GM12878 (cell line): ENCODE measurements around the gene FFAR3.

Source experiments
- ATF3 ChIP-seq: IDR thresholded peaks from 2 replicates; pipeline ENCODE4 v1.6.1; 2011; ENCODE audit warnings: low read depth, mild to moderate bottlenecking, low read length, moderate library complexity, borderline replicate concordance; ENCODE audit errors: extremely low read depth
- CEBPB ChIP-seq, 2 experiments: fragments of 150-350 bp in 1 of 2; IDR thresholded peaks; 2 replicates each; pipeline ENCODE4 v1.6.1; 2012 to 2014; ENCODE audit warnings: low read depth in 2 of 2, low read length in 2 of 2, borderline replicate concordance in 1 of 2, inconsistent platforms in 1 of 2
- CTCF ChIP-seq, 3 experiments: IDR thresholded peaks in 2 of 3; conservative IDR thresholded peaks in 1 of 3; 2 replicates each; pipeline ENCODE4 v1.5.1; 2011; ENCODE audit warnings: low read depth in 3 of 3, low read length in 3 of 3, mild to moderate bottlenecking in 3 of 3, control low read depth in 2 of 3, moderate library complexity in 2 of 3, inconsistent platforms in 1 of 3, mixed read lengths in 1 of 3; ENCODE audit not compliant: control insufficient read depth in 2 of 3, insufficient read depth in 1 of 3; ENCODE audit errors: extremely low read depth in 1 of 3
- NFXL1 ChIP-seq: fragments of 450-650 bp; IDR thresholded peaks from 2 replicates; pipeline ENCODE4 v1.6.1; 2017; ENCODE audit warnings: antibody characterized with exemption, mild to moderate bottlenecking, borderline replicate concordance
- POLR2A ChIP-seq: IDR thresholded peaks from 2 replicates; pipeline ENCODE4 v1.6.1; 2011; ENCODE audit warnings: low read depth, mild to moderate bottlenecking, low read length
- POLR2AphosphoS2 ChIP-seq: IDR thresholded peaks from 2 replicates; pipeline ENCODE4 v1.6.1; 2011; ENCODE audit warnings: low read depth, mild to moderate bottlenecking, low read length, improper control_type of control experiment, moderate library complexity
- RAD21 ChIP-seq: IDR thresholded peaks from 2 replicates; pipeline ENCODE4 v1.6.1; 2011; ENCODE audit warnings: mild to moderate bottlenecking, low read depth, low read length, moderate library complexity; ENCODE audit not compliant: insufficient read depth
- SP1 ChIP-seq: IDR thresholded peaks from one replicate; pipeline ENCODE4 v1.6.1; 2011; ENCODE audit warnings: low read depth, low read length
- SUZ12 ChIP-seq: fragments of 200-600 bp; sonication (generic); IDR thresholded peaks from one replicate; pipeline ENCODE4 v1.6.1; 2018; ENCODE audit warnings: antibody characterized with exemption, mild to moderate bottlenecking; ENCODE audit not compliant: unreplicated experiment
- ZSCAN29 ChIP-seq: fragments of 450-650 bp; IDR thresholded peaks from 2 replicates; pipeline ENCODE4 v1.6.1; 2017; ENCODE audit warnings: mild to moderate bottlenecking, moderate library complexity
- TF ChIP-seq, protein P1 (sequence below): IDR thresholded peaks from 2 replicates; pipeline ENCODE4 v1.6.1; 2011; ENCODE audit warnings: low read depth, low read length, improper control_type of control experiment, borderline replicate concordance
- TF ChIP-seq, protein P2 (sequence below): fragments of 450-650 bp; IDR thresholded peaks from 2 replicates; pipeline ENCODE4 v1.6.1; 2018; ENCODE audit warnings: borderline replicate concordance, mild to moderate bottlenecking; ENCODE audit not compliant: partially characterized antibody

DNA sequence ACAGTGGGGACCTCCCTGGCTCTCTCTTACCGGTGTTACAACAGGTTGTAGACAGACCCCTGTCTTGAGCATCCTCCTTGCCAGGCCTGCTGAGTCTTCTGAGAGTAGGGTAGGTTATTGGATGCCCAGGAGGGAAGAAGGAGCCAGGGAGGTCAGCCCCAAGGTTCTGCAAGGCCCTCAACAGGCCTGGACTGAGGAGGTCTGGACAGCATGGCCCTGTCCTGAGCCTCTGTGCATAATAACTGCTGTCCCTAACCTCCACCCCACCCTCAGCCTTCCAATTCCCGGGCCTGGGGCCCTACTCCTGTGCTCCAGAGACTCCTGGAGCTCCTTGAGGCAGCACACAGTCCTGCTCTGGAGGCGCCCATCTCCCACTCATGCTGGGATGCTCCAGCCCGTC, 28.9 kb upstream of the FFAR3 start:
- no peak for TF ChIP-seq CTCF (IDR thresholded peaks at IDR 0.05 in 2 of 3, conservative IDR thresholded peaks at IDR 0.05 in 1 of 3; ENCODE audit: control insufficient read depth in 2 of 3, extremely low read depth in 1 of 3, insufficient read depth in 1 of 3, low read depth in 3 of 3, low read length in 3 of 3)
- no peak; the same call in 1 of the 2 replicates for TF ChIP-seq POLR2AphosphoS2
- TF ChIP-seq, protein P1, sequence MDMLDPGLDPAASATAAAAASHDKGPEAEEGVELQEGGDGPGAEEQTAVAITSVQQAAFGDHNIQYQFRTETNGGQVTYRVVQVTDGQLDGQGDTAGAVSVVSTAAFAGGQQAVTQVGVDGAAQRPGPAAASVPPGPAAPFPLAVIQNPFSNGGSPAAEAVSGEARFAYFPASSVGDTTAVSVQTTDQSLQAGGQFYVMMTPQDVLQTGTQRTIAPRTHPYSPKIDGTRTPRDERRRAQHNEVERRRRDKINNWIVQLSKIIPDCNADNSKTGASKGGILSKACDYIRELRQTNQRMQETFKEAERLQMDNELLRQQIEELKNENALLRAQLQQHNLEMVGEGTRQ = no peak
- TF ChIP-seq ATF3 = no peak
- TF ChIP-seq CEBPB (IDR thresholded peaks at IDR 0.05; ENCODE audit: borderline replicate concordance in 1 of 2, low read depth in 2 of 2, low read length in 2 of 2) = no peak
- TF ChIP-seq ZSCAN29 = no peak
- no peak for TF ChIP-seq SP1
- TF ChIP-seq NFXL1 = no peak
- no peak for TF ChIP-seq RAD21
- TF ChIP-seq SUZ12 = no peak
- peak; percentile 72 for TF ChIP-seq POLR2A
- TF ChIP-seq, protein P2, sequence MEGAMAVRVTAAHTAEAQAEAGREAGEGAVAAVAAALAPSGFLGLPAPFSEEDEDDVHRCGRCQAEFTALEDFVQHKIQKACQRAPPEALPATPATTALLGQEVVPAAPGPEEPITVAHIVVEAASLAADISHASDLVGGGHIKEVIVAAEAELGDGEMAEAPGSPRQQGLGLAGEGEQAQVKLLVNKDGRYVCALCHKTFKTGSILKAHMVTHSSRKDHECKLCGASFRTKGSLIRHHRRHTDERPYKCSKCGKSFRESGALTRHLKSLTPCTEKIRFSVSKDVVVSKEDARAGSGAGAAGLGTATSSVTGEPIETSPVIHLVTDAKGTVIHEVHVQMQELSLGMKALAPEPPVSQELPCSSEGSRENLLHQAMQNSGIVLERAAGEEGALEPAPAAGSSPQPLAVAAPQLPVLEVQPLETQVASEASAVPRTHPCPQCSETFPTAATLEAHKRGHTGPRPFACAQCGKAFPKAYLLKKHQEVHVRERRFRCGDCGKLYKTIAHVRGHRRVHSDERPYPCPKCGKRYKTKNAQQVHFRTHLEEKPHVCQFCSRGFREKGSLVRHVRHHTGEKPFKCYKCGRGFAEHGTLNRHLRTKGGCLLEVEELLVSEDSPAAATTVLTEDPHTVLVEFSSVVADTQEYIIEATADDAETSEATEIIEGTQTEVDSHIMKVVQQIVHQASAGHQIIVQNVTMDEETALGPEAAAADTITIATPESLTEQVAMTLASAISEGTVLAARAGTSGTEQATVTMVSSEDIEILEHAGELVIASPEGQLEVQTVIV = no peak
